ENCODE measurements around the gene SLC12A4. TPM values are rescaled to one million over a fixed set of nuclear protein-coding genes. Genes with fewer than 3 reads are reported as not detected.

Gene SLC12A4
- total RNA-seq, 1 donor from 2014 or later, result 95.5 TPM

GRCh38 chr16:67965668-67966548 is 2.5 kb downstream of the SLC12A4 start:
- DNase-seq (peak; percentile 47), ATAC-seq (peak; percentile 17)
- intact Hi-C loops (cut with micrococcal nuclease), result no loop called here

DNA sequence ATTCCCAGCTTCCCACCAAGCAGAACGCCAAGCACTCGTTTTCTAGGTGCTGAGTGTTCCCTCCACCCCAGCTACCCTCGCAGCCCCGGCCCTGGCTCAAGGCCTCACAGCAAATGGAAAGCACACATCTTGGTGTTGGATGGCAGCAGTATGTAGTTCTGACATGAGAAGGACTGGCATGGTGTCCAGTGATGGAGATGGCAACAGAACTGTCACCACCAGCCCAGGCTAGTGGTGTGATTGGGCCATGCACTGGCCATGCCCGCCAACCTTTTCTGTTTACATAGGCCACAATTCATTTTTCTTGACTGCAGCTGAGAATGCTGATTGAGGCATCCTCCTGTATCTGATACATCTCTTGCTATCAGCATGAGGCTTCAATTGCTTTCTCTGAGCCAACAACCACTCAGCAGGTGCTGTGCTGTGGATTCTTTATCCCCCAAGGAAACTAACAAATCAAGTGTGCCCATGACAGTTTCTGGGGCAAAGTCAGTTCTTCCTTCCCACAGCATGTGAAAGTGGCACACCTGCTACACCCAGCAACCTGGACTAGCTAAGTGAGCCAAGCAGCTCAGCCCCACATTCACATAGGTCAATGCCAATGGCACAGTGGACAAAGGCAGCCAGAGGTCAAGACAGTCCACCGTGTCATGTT is 3.8 kb downstream of the SLC12A4 start:
- DNase-seq (no peak), ATAC-seq (no peak)
- intact Hi-C loops (cut with micrococcal nuclease), result no loop called here

GRCh38 chr16:67963662-67964321 is 4.6 kb downstream of the SLC12A4 start:
- intact Hi-C loops (cut with micrococcal nuclease), result no loop called here
- ATAC-seq (no peak), DNase-seq (peak; percentile 59)

GRCh38 chr16:67963292-67963661 is 5.2 kb downstream of the SLC12A4 start:
- ATAC-seq (peak; percentile 12), DNase-seq (peak; percentile 50)

DNA sequence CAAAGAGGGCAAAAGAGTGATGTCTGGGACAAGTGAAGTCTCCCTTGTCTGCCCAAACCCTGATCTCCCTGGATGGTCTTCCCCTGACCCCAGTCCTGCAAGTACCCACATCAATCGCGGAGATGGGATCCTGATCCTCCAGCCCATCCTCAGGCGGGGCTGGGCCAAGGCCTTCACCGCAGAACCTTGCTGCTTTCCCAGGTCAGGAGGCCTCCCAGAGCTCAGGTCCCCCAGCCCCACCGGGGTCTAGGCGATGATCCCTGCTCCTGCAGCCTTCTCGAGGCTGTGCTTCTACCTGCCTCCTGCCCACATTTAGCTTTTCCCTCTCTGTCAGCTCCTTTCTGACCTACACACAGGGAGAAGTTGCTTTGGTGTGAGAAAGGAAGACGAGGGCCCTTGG is 6.3 kb downstream of the SLC12A4 start:
- no peak for DNase-seq
- intact Hi-C loops (cut with micrococcal nuclease), result no loop called here
- no peak for ATAC-seq

More at GRCh38 chr16:67963292-67963661, 5.2 kb downstream of the SLC12A4 start:
- intact Hi-C loops (cut with micrococcal nuclease), result no loop called here

- ATAC-seq (peak; percentile 5), DNase-seq (peak; percentile 71)
- intact Hi-C loops (cut with micrococcal nuclease), result no loop called here
Measured at GRCh38 chr16:67961551-67961957, 6.9 kb downstream of the SLC12A4 start.

DNA sequence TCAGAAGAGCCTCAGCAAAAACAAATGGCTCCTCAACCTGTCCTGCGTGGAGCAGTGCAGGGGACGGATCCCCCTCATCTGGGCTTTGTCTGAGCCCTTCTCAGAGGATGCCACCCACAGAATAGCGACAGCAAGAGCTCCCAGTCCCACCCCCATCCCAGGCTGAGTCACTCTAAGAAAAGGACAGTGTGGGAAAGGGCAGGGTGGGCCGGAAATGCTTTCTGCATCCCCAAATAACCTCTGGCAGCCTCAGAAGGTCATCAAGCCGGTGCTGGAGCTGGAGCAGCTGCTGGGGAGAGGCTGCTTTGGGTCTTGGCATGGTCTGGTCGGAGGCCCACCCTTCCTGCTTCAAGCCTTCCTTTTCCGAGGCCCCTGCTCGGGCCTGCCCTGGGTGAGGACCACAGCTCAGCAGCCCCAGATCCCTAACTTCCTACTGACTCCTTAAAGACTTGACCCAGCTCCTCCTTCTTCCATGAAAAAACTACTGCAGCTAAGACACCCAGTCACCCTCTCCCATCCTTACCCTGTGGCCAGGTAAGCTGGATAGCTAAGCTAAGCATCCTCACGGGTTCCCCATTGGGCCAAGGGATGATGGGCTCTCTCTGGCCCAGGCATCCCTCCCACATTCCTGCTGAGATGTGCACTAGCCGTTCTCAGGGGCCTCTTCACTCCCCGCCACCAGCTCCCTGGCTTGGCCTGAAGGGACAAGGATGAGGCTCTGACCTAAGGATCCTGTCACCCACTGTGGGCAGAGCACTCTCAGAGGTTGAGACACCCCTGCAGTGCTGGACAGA is 8.7 kb downstream of the SLC12A4 start:
- peak; percentile 82 for DNase-seq
- peak; percentile 77 for ATAC-seq
- intact Hi-C loops (cut with micrococcal nuclease), result no loop called here

DNA sequence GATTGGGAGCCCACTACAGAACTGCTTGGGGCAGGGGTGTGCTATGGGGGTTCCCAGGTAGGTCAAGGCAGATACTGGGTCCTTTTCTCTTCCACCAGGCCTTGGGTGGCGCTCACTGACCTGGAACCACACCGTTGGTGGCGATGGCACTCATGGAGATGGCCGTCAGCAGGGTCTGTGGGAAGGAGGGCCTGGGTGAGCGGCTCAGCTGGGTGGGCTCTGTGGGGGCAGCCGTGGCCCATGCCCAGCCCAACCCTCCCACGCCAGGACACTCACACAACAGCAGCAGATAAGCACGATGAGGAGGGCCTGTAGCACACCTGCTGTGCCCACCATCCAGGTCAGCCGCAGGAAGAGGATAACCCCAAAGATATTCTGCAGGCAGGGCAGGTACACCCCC is 10.8 kb downstream of the SLC12A4 start:
- intact Hi-C loops (cut with micrococcal nuclease), result no loop called here
- ATAC-seq (no peak), DNase-seq (no peak)

GRCh38 chr16:67954421-67955196 is 13.8 kb downstream of the SLC12A4 start:
- ATAC-seq (no peak), DNase-seq (no peak)
- intact Hi-C loops (cut with micrococcal nuclease), result no loop called here

DNA sequence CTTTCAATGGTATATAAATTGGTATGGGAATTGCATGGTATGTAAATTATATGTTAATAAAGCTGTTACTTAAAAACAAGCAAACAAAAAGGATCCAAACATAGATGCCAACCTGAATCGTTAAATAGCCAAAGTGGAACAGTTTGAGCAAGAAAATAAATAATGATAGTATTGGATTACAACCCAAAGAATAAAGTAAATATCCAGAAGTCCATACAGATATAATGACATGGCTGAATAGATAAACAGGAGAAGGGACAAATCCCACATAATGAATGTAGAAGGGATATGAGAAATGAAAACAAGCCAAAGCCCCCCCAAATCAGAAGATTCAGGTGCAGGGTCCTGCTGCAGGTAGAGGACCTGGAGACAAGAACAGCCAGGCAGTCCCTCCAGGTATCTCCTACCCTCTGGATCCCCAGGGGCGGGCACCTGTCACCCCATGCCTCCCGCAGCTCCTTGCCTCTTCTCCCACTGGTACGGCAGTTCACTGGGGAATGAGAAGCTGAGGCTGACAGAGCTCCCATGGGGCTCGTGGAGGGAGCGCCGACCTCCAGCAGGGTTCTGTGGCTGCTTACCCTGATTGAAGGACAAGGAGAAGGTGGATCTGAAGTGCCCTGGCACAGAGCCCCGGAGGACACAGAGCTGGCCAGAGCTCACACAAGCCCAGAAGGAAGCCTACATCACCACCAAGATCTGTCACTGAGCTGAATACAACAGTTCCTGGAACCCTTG is 14.6 kb downstream of the SLC12A4 start:
- DNase-seq (no peak), ATAC-seq (no peak)
- intact Hi-C loops (cut with micrococcal nuclease), result no loop called here

DNA sequence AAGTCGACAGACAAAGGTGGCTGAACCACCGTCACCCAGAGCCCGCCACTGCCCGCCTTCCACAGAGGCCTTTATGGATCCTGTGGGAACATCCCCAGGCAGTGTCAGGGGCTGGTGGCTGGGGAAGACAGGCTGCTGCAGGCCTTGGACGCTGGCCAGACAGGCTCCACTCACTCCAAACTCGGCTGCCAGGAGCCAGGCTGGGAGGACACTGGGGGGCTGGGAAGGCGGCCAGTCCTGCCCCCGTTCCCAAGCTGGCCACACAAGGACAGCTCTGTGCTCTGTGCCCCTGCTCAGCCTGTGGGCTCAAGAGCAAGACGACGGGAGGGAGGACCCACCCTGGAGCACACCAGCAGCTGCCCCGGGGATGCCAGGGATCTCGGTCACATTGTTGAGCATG is 17.0 kb downstream of the SLC12A4 start:
- intact Hi-C loops (cut with micrococcal nuclease), result no loop called here
- ATAC-seq (peak; percentile 80), DNase-seq (peak; percentile 89)

DNA sequence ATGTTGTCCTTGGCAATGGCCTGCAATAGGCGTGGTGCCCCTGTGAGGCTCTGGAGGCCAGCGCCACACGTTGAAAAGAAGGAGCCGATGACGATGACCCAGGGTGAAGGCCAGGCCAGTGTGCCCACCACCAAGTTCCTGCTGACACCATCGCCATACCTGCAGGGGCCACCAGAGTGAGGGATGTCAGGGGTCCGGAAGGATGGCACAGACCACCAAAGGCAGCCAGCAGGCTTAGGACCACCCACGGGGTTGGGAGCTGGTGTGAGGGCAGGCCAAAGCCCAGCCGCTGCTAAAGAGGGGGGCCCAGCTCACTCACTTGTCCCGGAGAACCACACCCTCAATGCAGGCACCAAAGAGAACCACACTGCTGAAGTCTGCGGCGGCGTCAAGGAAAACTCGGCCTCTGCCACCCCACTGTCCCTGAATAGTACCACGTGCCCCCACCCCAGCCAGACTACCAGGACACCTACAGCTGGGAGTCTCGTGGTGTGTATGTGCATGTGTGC is 18.0 kb downstream of the SLC12A4 start:
- intact Hi-C loops (cut with micrococcal nuclease), result no loop called here
- no peak for ATAC-seq
- DNase-seq, result no peak

DNA sequence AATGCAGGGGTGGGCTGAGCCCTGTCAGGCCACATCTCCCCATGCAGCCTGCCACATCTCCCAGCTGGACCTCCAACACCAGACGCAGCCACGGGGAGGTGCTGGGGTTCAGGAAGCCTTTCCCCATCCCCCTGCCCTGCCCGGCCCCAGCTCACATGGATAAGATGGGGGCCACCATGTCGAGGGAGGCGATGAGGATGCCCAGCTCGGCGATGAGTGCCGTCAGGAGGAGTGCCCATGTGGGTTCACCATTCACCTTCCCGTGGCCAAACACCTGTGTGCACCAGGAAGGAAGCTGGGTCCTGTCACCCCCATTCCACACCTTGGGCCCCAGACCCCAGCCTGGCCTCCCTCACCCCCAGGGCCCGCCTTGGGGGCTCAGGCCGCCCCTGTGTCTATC is 18.8 kb downstream of the SLC12A4 start:
- ATAC-seq, result no peak
- intact Hi-C loops (cut with micrococcal nuclease), result no loop called here
- DNase-seq, result no peak

GRCh38 chr16:67948015-67948414 is 20.4 kb downstream of the SLC12A4 start:
- ATAC-seq (no peak), DNase-seq (no peak)
- intact Hi-C loops (cut with micrococcal nuclease), result no loop called here

DNA sequence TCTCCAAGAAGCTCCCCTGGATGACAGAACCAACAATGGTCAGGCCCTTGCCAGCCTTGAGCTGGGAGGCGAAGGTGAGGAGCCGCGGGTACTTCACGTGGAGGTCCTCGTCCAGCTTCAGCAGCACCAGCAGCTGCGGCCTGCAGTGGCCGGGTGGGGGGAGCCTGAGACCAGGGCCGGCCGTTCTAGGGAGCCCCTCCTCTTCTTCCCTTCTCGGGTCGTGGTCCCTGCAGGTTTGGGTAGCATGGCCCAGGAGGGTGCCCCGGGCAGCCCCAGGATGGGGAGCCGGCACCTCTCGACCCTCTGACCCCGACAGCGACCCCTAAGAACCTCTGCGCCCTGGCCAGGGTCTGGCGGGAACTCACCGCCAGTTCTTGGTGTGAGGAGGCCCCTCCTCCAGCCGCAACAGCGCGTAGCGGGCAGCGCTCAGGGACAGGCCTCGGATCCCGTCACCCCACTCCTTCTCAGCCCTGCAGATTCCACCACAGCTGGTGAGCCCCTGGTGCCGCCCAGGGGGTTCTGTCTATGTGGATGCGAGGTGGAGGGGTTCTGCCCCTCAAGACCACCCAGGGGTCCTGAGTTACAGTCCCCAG is 21.4 kb downstream of the SLC12A4 start:
- DNase-seq (no peak), ATAC-seq (no peak)
- intact Hi-C loops (cut with micrococcal nuclease), result no loop called here

DNA sequence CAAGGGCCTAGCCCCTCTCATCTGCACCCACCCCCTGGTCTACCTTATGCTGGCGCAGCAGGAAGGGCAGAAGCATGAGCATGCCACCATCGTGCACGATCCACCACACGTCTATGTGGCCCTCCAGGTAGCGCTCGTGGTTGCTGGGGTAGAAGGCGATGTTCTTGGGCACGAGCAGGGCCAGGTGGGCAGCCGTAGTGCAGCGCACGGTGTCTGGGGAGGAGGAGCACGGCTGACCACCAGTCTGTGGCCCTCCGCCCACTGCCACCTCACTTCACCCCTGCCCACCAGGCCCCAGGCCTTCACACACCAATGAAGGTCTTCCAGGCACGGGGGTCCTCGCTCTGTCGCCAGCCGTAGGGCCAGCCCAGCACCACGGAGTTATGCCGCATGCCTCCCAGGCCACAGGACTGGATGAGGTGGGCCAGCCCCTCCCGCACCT is 22.3 kb downstream of the SLC12A4 start:
- DNase-seq, result no peak
- intact Hi-C loops (cut with micrococcal nuclease), result no loop called here

GRCh38 chr16:67945392-67945933 is 23.0 kb downstream of the SLC12A4 start:
- ATAC-seq, result no peak
- no peak for DNase-seq
- intact Hi-C loops (cut with micrococcal nuclease), result no loop called here

More for the DNA sequence above, 22.3 kb downstream of the SLC12A4 start:
- ATAC-seq, result no peak
